Mesenteric fat pad (tissue), 1 donor: ENCODE results near the gene RIMS1. TPM values are rescaled to one million over a fixed set of nuclear protein-coding genes. Genes with fewer than 3 reads are reported as not detected.

Experiments used
- DNase-seq: peaks from one replicate; pipeline ENCODE4 v3.0.0-alpha.2; 2020; ENCODE audit warnings: low spot score
- total RNA-seq: library from RNA; stranded (reverse); fragmentation: NEBNext Ultra II Directional; extraction: Animal tissue kit (Norgen Biotek cat#: 25700); gene quantifications from one replicate; pipeline ENCODE4 v1.2.1, GENCODE V29; 2021
- donor health status: DM: yes; HTN: yes; CAD: no.

The RIMS1 gene
- total RNA-seq, 1 donor from 2014 or later = 2.1 TPM

DNA sequence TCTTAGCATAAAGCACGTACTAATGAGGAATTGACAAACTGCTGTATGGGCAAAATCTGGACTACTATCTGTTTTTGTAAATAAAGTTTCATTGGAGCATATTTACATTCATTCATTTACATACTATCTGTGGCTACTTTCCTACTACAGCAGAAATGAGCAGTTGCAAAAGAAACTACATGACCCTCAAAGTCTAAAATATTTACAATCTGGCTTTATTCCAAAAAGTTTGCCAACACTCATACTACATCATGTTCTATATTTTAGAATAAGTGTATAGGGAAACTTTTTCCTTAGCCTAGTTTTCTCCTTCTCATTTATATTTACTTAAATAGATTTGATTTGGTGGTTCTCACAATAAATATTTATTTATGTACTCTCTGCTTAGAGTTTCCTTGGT lies 208.2 kb downstream of the RIMS1 start:
- DNase-seq = no peak

- DNase-seq = no peak
Observed at GRCh38 chr6:72102561-72102960, 216.2 kb downstream of the RIMS1 start.

DNA sequence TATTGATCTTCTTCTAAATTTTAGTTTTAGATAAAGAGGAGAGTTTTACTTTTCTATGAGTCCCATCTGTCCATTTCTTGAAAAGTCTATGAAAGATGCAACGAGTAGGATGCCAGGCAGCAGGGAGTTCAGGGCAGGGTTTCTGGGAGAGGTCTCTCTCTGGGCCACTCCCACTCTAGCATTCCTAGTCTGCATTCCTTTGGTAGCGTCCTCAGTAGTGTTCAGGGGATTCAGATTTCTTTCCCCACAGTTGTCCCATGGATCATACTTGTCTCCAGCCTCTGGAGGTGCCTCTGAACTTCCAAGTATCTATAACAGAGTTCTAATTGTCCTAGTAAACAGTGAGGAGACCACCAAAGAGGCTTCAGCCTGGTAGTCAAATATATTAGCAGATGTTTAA lies 225.3 kb downstream of the RIMS1 start:
- DNase-seq = no peak

DNA sequence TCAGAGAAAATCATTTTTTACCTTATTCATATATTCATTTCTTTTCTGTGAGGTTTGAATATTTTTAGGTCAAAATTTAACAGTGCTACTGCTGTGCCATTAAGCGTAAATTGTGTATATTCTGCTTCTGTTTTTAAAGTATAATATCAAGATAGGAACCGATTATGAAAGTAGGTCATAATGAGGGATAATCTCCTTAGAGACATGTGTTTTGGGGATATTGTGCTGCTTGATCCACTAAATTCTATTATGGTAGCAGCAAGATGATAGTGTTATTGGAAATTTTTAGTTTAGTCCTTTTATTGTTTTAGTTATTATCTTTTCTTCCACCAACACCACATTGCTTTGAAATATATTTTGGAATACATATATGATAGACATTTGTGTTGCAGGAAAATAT lies 244.0 kb downstream of the RIMS1 start:
- DNase-seq = no peak

DNA sequence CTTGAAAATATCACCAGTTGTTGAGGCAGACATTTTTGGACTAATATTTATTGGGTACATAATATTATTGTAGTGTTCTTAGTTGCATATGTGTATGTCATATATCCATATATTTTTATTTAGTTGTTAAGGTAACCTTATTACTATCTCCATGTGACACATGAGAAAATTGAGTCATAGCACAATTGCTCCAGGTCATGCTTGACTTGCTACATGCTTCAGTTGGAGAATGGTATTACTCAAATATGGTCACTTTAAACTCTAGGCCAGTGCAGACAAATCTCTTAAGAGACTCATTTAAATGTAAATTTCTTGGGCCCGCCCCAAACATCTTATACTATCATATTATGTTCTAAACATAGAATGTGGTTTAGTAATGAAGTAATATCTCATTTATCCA lies 246.1 kb downstream of the RIMS1 start:
- DNase-seq = no peak

DNA sequence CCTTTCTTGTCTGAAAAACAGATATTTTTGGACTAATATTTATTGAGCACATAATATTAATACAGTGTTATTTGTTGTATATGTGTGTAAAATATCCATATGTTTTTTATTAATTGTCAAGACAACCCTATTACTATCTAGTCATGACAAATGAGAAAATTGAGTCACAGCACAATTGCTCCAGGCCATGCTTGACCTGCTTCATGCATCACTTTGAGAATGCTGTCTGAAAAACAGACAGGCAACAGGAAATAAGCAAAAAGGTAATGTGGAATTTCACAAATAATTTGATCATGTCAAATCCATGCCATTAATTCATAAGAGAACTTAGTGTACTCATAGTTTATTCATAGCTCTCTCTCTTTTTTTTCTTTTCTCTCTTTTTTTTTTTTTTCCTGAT lies 246.5 kb downstream of the RIMS1 start:
- no peak for DNase-seq

DNA sequence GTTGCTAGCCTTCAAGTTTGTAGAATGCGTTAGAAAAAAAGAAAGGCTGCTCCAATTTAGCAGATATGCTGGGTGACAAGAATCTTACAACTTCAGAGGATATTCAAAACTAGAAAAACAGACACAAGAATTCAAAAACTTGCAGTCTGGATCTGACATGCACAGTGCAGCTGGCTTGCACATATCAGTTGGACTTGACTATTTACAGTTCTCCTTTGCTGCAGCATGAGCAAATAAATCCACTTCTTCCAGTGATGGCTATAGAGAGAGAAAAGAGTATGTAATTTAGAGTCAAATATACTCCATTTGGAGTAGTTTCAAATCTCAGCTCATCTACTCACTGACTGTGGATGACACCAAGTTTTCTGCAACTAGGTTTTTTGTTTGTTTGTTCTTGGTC lies 247.0 kb downstream of the RIMS1 start:
- no peak for DNase-seq

- no peak for DNase-seq
Observed at GRCh38 chr6:72140795-72141194, 254.4 kb downstream of the RIMS1 start.

DNA sequence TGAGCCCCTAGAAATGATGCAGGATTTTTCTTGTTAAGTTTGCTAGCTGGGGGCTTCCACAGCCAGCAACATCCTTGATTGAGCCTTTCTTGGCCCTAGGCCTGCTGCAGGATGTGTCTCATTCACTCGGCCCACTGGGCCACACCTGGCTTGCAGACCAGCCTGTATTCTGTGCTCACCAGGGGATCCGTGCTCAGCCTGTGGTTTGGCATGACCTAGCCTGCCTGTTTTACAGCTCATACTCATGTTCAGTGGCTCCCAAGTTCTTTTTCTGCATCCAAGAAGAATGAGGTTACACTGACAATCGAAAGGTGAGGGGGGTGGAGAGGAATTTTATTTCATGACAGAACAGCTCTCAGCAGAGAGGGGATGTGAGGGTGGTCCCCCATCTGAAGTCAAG lies 263.4 kb downstream of the RIMS1 start:
- DNase-seq = no peak

DNA sequence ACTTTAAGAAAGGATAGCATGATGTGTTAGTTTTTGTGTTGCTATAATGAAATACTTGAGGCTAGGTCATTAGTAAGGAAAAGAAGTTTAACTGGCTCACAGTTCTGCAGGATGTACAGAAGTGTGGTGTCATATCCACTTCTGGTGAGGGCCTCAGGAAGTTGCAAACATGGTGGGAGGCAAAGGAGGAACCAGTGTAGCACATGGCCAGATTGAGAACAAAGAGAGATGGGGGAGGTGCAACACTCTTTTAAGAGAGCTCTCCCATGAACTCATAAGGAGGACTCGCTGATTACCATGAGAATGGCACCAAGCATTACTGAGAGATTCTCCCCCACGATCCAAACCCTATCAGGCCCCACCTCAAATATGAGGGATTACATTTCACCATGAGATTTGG lies 265.4 kb downstream of the RIMS1 start:
- no peak for DNase-seq

DNA sequence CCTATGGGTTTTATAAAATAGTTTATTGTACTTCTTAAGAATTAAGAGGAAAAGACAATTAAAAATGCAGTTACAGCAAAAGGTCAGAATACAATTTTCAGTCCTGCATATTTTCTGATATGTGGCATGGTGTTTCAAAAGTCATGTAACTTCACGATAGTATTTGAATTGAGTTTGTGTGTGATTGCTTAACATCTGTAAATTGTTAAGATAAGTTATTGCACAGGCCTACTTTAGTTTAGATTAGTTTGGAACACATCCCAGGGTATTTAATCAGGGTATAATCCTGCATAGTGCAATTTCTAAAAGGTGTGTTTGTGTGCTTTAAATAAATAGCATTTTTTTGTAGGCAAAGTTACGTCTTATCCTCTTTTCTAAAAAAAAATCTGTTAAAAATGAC lies 289.6 kb downstream of the RIMS1 start:
- DNase-seq = no peak

DNA sequence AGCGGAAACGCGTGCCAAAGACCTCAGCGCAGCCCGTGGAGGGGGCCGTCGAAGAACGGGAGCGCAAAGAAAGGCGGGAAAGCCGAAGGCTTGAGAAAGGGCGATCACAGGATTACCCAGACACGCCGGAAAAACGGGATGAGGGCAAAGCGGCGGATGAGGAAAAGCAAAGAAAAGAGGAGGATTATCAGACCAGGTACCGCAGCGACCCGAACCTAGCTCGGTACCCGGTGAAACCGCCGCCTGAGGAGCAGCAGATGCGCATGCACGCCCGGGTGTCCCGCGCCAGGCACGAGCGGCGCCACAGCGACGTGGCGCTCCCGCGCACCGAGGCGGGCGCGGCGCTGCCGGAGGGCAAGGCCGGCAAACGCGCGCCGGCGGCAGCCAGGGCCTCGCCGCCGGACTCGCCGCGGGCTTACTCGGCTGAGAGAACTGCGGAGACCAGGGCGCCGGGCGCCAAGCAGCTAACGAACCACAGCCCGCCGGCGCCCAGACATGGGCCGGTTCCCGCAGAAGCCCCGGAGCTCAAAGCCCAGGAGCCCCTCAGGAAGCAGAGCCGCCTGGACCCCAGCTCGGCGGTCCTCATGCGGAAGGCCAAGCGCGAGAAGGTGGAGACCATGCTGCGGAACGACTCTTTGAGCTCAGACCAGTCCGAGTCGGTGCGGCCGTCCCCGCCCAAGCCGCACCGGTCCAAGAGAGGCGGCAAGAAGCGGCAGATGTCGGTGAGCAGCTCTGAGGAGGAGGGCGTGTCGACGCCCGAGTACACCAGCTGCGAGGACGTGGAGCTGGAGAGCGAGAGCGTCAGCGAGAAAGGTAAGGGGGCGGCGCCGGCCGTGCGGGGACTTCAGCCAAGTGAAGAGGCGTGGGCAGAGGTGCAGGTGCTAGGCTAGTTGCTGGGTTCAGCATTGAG lies 296.2 kb downstream of the RIMS1 start:
- DNase-seq = no peak

- no peak for DNase-seq
Observed at GRCh38 chr6:72203983-72204382, 317.6 kb downstream of the RIMS1 start.

- DNase-seq = no peak
Observed at GRCh38 chr6:72205500-72205899, 319.1 kb downstream of the RIMS1 start.

DNA sequence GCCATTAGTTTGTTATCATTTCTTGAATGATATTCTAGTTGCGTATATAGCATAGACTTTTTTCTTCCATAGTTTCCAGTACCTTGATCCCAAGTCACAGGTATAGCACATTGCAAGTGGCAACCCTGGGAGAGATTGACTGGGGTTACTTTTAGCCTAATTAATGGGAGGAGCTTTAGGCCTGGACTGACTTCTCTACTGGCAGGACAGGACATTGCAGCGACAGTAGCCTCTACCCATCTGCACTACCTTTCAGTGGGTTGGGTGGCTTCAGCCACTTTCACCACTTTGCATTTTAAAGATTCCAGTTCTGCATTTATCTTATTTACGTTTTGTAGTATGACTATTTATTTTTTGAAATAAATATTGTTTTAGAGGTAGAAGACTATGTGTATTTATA lies 320.3 kb downstream of the RIMS1 start:
- no peak for DNase-seq

DNA sequence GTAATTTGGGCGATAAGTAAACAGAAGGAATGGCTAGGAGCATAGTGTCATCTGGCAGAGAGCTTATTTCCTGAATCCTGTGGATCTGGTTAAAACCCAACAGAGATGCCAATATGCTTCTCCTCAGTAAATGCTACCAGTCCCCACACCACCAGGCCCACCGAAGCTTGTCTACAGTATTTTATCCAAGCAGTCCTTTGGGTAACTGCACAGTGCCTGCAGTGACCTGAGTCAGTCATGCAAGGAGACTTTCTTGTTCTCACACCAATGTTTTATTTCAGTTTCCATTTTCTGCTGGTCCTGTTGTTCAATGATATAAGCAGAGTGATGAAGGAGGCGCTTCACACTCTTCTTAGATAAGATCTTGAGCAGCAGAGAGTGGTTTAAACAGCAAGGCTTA lies 326.3 kb downstream of the RIMS1 start:
- DNase-seq = no peak

GRCh38 chr6:72213654-72214053 lies 327.3 kb downstream of the RIMS1 start:
- no peak for DNase-seq

GRCh38 chr6:72216222-72217068 lies 330.1 kb downstream of the RIMS1 start:
- DNase-seq = no peak

DNA sequence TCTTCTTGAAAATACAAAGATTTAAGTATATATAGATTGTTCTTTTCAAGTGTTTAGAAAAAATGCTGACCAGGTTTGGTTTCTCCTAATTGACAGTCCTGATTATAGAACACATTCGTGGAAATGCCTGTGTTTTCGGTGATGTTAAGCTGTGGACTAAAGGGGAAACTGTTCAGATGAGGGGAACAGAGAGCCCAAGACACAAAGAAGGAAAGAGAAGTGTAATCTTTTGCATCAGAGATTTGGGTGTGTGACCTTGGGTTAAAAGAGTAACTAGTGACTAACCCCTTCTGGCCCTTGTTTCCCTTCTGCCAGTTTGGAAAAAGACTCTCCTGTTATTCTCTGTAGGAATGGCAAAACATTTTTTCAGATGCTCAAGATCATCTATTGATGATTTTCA lies 331.3 kb downstream of the RIMS1 start:
- DNase-seq = no peak

DNA sequence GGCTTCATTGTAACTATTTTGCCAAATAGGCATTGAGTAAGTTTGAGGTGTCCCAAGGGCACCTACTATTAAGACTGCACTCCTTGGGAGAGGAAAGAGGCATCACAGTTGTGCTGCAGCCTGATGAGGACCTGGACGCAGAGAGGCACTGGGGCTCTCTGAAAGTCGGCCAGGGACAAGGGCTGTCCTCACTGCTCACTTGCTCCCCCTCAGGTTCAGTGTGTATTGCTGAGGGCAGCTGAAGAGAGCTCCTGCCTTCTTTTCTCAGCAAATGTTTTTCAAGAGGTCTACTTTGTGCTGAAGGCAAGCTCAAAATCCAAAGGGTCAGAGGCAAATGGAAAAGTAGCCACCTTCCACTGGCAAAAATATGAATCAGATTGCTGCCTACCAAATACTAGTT lies 331.8 kb downstream of the RIMS1 start:
- no peak for DNase-seq

- DNase-seq = no peak
Observed at GRCh38 chr6:72219536-72219935, 333.2 kb downstream of the RIMS1 start.

DNA sequence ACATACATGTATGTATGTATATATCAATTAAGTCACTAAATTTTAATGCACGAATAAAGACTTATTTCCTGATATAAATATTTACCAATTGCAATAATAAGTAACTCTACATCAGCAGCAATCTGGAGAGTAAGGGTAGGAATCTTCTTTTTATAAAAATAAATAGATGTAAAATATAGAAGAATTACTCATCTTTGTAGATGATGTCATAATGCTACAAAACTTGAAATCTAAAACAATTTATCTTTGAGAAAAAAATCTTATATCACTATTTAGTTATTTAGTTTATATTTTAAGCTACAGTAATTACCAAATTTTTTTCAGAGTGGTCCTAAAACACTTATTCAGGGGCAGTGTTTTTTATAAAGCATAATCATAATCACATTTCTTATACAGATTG lies 351.7 kb downstream of the RIMS1 start:
- DNase-seq = no peak

- DNase-seq = no peak
Observed at GRCh38 chr6:72238900-72239299, 352.6 kb downstream of the RIMS1 start.
